GM12874 (cell line): ENCODE measurements around the gene FANCC.
A peak's percentile ranks its signal among the peaks of the same experiment; 100 is the strongest.

ENCODE experiments used
- CTCF ChIP-seq: IDR thresholded peaks from 2 replicates; pipeline ENCODE4 v1.5.1; 2011; ENCODE audit warnings: low read depth, mild to moderate bottlenecking, control low read depth, low read length, moderate library complexity; ENCODE audit not compliant: insufficient read depth

Gene FANCC

GRCh38 chr9:95342571-95342970 lies 25.1 kb upstream of the FANCC start:
- TF ChIP-seq CTCF, result no peak

- no peak for TF ChIP-seq CTCF
Measured at GRCh38 chr9:95341293-95341962, 23.9 kb upstream of the FANCC start.

GRCh38 chr9:95338243-95338642 lies 20.7 kb upstream of the FANCC start:
- TF ChIP-seq CTCF, result no peak

GRCh38 chr9:95336281-95336680 lies 18.8 kb upstream of the FANCC start:
- TF ChIP-seq CTCF, result peak; percentile 46; the same call in 1 of the 2 replicates

GRCh38 chr9:95333426-95333825 lies 15.9 kb upstream of the FANCC start:
- no peak for TF ChIP-seq CTCF

GRCh38 chr9:95332860-95333259 lies 15.4 kb upstream of the FANCC start:
- TF ChIP-seq CTCF, result no peak

- TF ChIP-seq CTCF, result no peak
Measured at GRCh38 chr9:95330720-95331404, 13.4 kb upstream of the FANCC start.
